DMS153 treated with DMSO at 0.1 percent for 48 hours (cell line): ENCODE measurements around the gene DHX58.

ENCODE experiments used
- DNase-seq: peaks from one replicate; lab custom pipeline; 2025; ENCODE audit not compliant: unreplicated experiment; lab: John Stamatoyannopoulos, UW

Gene DHX58

DNA sequence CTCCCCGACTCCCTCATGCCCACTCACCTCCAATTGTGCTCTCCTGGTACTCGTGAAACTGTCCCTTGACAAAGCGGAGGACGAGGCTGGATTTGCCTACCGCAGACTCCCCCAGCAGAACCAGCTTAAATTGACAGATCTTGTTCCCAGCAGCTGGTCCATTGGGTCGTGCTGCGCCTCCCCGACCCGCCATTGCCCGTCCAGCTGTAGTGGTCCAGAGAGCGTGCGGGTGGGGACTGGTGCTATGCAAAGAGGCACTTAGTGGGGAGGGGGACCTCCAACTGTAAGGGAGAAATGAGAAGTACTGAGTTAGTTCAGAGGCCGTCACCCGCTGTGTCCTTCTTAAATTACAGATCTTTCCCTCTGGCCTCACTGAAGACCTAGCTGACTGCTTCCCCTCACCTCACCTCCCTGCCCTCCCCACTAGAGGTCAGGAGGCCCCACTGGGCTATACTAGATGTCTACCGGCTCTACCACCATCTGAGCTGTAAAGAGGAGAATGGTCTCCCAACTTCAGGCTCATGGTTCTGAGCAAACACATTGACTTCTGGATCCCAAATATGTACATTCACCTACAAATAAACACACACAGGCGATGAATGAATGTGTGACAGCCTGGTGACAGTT lies 17.9 kb upstream of the DHX58 start:
- DNase-seq: no peak

- no peak for DNase-seq
Measured at GRCh38 chr17:42129109-42129837, 16.8 kb upstream of the DHX58 start.

DNA sequence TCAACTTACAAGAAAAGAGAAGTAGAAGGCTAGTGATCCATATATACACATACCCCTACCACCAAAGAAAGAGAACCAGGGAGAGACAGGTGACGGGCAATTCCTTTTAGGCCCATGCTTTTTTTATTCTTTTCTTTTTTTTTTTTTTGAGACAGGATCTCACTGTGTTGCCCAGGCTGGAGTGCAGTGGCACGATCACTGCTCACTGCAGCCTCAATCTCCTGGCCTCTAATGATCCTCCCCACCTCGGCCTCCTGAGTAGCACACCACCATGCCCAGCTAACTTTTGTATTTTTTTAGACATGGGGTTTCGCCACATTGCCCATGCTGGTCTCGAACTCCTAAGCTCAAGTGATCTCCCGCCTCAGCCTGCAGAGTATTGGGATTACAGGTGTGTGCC lies 14.9 kb upstream of the DHX58 start:
- no peak for DNase-seq

DNA sequence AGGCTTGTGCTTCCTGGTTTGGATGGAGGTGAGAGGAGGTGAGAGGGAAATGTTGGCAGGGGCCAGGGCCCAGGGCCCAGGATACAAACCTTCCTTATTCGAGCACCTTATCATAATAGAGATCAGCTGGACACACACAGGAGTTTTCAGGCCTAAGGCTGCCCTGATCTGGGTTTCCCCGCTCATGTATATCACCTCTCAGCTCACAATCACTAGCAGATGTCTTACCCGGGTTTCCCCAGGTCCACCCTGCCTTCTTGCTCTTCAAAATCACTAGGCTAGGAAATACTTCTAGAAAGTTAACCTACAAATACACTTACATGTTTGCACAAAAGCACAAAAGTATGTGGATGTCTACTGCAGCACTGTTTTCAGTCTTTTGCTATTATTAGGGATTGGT lies 14.3 kb upstream of the DHX58 start:
- DNase-seq: no peak

GRCh38 chr17:42125565-42125964 lies 13.1 kb upstream of the DHX58 start:
- no peak for DNase-seq

GRCh38 chr17:42124256-42124655 lies 11.7 kb upstream of the DHX58 start:
- no peak for DNase-seq

GRCh38 chr17:42122371-42123303 lies 10.1 kb upstream of the DHX58 start, which contains the start of gene HSPB9:
HSPB9 (plus strand) TSS chr17:42122804; CDS start chr17:42122851, 47 bp downstream.
- peak; percentile 74 for DNase-seq

DNA sequence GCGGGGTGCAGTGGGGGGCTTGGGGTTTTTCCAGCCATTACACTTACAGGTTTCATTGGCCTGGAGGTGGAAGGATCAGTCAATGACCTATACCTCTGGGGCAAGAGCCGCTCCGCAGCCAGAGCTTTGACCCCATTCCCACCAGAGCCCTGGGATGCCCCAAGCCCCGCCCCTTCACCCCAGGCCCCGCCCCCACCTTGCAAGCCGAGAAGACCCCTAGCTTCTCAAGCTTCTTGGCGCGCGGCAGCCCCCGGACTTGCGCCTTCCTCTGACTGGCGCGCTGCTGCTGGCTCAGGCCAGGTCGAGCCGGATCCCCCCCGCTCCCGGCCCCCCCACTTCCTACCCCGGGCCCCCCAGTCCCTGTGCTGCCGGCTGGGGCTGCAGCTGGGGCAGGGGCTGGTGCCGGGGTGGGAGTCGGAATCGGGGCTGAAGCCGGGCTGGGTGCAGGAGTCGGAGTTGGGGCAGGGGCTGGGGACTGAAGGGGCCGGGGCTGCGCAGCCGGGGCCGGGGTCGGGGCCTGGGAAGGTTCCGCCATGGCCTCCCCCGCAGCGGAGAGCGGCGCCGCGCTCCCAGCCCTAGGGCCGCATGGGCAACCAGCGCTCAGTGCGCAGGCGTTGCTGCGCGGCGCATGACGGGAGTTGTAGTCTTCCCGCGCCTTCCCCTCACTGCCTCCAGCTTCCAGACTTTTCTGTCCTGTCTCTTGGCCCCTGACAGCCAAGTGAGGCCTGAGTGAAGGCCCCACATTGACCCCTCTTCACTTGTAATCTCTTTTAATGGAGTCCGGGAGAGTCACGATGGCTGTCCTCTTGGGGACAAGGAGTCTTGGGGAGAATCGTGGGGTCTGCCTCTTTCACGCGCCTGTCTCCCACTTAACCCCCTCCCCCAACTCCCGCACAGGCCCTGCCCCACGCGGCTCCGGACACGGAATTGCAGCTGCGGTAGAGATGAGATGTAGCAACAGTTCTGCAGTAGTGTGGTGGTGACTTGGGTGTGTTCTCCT lies 8.6 kb upstream of the DHX58 start, which contains the start of gene KAT2A:
KAT2A (minus strand) TSS at position 598 of the 1,000 bp plus-strand sequence; CDS start at position 535, 63 bp downstream.
- DNase-seq: peak; percentile 54

- DNase-seq: no peak
Measured at GRCh38 chr17:42120161-42120769, 7.8 kb upstream of the DHX58 start.

GRCh38 chr17:42119301-42119700 lies 6.8 kb upstream of the DHX58 start:
- no peak for DNase-seq

- DNase-seq: no peak
Measured at GRCh38 chr17:42118545-42118944, 6.0 kb upstream of the DHX58 start.

- no peak for DNase-seq
Measured at GRCh38 chr17:42118126-42118510, 5.6 kb upstream of the DHX58 start.

GRCh38 chr17:42117397-42118125 lies 5.0 kb upstream of the DHX58 start:
- DNase-seq: no peak

- peak; percentile 62 for DNase-seq
Measured at GRCh38 chr17:42116705-42117396, 4.3 kb upstream of the DHX58 start.

GRCh38 chr17:42114118-42114517 lies 1.6 kb upstream of the DHX58 start:
- no peak for DNase-seq

DNA sequence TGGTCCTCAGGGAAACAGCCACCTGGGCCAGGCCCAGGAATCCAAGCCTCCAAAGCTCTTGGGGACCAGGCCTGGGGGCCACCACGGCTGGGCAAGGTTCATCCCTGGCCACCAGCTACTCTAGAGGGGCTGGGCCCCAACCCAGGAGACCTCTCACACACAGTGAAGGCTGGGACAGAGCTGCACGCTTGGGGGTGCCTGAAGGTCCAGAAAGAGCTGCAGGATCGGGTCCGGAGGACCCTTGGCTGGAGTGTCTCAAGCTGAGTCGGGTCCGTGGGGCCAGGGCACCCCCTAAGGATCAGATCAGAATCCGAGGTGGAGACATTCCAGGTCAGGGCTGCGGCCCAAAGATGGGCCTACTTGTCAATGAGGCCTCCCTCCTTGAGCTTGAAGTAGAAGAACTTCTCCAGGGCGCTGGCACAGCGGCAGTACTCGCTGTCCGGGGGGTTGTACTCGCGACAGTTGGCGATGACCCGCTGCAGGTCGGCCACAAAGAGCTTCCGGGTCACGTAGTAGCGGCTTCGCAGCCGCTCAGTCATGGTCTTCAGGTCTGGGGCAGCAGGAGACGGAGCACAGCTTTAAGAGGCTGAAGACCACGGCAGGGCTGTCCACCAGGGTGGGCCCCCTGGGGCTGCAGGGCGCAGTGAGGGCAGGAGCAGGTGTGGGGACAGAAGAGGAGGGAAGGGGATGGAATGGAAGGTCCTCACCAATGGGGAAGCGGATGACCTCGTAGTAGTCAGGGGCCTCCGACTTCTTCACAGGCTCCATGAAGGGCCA lies 967 bp upstream of the DHX58 start:
- no peak for DNase-seq

GRCh38 chr17:42111871-42112551 lies 503 bp downstream of the DHX58 start:
- DNase-seq: peak; percentile 21
